HG03108 (cell line): Measurements from ENCODE around the gene GIT2.

Experiments used
- ATAC-seq: cut with Tn5 transposase; IDR thresholded peaks from one replicate; pipeline ENCODE4 v1.9.1; 2021; ENCODE audit warnings: moderate library complexity; ENCODE audit not compliant: unreplicated experiment

The GIT2 gene

GRCh38 chr12:109896188-109896587 is 100.0 kb downstream of the GIT2 start:
- ATAC-seq: no peak

DNA sequence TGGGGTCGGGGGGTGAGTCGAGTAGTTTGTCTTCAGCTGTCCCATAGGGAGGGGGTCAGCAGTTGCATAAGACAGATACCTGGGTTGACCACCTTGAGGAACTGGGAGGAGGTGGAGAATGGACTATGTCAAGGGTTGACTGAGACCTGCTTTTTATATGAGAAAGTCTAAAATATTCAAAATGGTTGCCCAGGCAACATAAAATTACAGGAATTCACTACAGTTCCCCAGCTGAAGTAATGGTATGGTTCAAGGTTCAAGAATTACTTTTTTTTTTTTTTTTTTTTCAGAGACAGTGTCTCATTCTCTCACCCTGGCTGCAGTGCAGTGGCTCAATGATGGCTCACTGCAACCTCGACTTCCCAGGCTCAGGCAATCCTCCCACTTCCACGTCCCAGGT is 101.2 kb downstream of the GIT2 start:
- ATAC-seq: no peak

GRCh38 chr12:109893261-109893995 is 102.7 kb downstream of the GIT2 start:
- no peak for ATAC-seq

- ATAC-seq: peak; percentile 65
These were observed 103.4 kb downstream of the GIT2 start for GRCh38 chr12:109892748-109893147.

DNA sequence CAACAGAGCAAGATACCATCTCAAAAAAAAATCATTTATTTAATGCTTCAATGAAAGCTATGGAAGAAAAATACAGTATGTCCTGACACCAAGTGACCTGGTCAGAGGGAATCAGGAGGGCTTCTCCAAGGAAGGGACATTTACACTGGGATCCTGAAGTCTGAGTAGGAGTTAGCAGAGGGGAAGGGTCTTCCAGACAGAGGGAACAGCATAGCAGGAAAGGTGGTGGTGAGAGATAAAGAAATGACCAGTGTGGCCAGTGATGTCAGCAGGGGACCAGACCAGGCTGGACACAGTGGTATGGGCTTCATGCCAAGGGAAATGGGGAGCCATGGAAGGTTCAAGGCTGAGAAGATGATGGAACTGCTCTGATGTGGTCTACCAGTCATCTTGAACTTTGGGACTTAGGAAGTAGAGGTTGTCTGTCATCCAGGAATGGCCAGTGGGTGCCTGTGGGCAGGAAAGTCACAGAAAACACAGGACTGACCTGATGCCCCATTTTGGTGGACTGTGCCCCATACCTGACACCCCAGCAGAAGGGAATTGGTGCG is 103.9 kb downstream of the GIT2 start:
- no peak for ATAC-seq

DNA sequence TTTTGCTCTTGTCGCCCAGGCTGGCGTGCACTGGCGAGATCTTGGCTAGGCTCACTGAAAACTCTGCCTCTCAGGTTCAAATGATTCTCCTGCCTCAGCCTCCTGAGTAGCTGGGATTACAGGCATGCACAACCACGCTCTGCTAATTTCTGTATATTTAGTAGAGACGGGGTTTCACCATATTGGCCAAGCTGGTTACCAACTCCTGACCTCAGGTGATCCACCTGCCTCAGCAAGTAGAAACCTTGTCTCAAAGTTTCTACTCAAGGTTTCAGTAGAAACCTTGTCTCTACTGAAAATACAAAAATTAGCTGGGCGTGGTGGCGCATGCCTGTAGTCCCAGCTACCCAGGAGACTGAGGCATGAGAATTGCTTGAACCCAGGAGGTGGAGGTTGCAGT is 104.4 kb downstream of the GIT2 start:
- peak; percentile 34 for ATAC-seq

GRCh38 chr12:109890620-109891170 is 105.5 kb downstream of the GIT2 start:
- no peak for ATAC-seq

- no peak for ATAC-seq
These were observed 107.8 kb downstream of the GIT2 start for GRCh38 chr12:109888179-109889020.

DNA sequence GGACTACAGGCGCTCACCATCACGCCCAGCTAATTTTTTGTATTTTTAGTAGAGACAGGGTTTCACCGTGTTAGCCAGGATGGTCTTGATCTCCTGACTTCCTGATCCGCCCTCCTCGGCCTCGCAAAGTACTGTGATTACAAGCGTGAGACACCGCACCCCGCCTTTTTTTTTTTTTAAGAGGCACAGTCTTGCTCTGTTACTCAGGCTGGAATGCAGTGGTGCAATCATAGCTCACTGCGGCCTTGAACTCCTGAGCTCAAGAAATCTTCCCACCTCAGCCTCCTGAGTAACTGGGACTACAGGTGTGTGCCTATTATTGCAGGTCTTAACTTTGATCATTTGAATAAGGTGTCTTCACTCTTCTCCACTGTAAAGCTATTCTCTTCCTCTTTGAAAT is 110.6 kb downstream of the GIT2 start:
- ATAC-seq: no peak

- no peak for ATAC-seq
These were observed 112.7 kb downstream of the GIT2 start for GRCh38 chr12:109883461-109883860.

- no peak for ATAC-seq
These were observed 114.4 kb downstream of the GIT2 start for GRCh38 chr12:109881752-109882151.

- ATAC-seq: no peak
These were observed 115.2 kb downstream of the GIT2 start for GRCh38 chr12:109880938-109881337.

- ATAC-seq: peak; percentile 90
These were observed 115.9 kb downstream of the GIT2 start, which contains the start of gene GLTP for GRCh38 chr12:109880043-109880931. Gene GLTP (minus strand): TSS chr12:109880541. CDS start chr12:109880374, 167 bp downstream.
